Measurements from ENCODE around the gene RARG.
"Not testable (repeated sequence)": the region's sequence is repeated elsewhere in the genome, so short reads cannot be mapped to it uniquely, and the experiment has no call there.

Gene RARG

DNA sequence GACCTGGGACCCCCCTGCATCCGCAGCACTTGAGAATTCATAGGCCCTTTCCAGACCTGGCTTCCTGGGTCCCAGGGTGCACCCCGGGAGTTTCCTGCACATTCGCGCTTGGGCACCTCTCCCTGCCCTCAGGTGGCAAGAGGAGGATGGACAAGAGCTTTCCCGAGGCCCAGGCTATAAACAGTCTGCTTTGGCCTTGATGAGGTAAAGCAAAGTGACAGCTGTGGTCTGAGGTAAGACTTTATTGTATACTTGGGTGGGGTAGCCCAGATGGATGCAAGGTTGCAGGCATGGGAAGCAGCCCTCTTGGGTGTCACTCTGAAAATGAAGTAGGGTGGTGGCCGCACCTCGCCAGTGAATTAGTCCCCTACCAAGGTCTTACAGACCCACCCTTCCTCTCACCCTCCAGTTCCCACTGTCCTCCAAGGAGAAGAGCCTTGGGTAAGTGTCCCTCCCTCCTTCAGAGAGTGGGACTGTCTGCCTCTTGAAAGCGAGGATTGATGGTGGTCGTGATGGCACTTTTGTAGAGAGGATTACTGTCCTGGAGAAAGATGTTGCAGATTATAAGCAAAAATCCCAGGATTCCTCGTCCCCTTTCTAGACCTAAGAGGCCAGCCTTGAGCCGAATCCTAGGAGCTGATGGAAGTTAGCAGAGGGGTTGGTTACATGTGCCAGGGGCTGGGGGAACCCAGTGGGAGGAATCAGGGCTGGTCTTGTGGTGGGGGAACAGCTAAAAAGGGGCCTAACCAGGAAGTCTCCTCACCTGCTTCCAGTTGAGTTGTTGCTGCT lies 40.7 kb downstream of the RARG start:
- DNase-seq (ENCODE audit: low spot score), result no peak

DNA sequence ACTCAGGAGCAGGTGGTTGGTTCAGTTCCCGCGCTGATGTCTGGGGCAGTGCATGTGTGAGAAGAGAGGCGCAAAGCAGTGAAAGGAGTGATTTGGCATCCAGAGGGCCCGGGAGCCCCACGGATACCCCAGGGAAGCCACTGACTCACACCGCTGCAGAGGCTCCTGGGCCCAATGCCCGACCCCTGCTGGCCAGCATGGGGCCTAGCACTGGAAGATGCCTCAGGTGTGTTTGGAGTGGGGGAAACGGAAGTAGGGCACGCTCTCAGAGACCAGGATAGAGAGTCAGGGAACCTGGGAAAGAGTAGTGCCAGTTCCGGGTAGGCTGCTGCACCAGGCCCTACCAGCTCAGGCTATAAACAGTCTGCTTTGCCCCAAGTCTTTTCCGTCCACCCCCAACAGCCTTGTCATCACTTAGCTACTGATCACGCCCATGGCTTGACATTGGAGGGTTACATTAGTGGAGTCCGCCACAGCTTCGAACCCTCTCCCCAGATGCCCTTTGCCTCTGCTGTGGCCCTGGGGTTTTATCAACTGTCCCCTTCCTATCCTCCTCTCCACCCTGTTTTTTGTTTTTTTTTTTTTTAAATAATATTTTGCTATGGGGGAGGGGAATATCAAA lies 41.8 kb downstream of the RARG start:
- DNase-seq (ENCODE audit: low spot score), result peak; percentile 67

DNA sequence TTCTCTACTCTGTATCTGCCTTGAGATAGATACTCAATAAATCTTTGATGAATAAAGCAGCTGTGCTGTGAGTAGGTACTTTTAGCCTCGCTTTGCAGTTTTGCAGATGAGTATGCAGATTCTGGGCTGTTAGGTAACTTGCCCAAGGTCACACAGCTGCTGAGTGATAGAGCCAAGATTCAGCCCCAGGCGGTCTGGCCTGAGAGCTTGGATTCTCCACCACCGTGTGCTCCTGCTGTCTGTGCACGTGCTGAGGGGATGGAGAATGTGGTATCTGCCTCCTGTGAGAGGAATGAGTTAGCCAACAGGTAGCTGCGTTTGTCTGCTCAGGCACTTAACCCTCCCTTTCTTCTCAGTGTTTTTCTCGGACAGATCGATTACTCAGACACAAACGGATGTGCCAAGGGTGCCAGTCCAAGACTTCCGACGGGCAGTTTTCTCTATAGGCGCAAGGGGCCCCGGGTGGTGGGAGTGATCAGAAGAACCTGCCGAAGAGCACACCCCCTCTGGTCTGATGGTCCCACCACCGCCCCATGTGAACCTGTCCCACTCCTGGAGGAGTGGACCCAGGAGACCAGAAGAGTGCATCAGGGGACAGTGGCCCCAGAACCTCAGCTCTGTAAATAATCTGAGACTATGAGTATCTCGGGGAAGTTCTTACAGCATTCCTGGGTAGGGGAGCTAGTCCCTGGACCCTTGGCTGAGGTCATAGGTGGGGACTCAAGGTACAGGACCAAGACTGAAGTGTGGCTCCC lies 44.7 kb downstream of the RARG start:
- no peak for DNase-seq (ENCODE audit: low spot score)

DNA sequence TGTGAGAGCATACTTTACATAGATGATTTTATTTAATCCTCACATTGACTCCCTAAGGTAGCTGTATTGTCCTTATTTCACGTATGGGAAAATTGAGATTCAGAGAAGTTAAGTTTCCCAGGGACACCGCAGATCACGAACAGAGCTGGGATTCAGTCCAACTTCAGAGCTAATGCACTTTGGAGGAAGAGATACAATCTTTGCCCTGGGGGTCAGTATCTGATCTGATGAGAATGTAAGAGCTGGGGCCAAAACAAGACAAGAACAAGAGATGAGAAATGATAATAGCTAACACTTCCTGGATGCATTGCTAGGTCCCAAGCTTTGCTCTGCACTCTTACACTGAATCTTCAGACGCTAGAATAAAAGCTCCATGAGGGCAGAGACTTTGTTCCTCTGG lies 45.3 kb downstream of the RARG start:
- no peak for DNase-seq (ENCODE audit: low spot score)

DNA sequence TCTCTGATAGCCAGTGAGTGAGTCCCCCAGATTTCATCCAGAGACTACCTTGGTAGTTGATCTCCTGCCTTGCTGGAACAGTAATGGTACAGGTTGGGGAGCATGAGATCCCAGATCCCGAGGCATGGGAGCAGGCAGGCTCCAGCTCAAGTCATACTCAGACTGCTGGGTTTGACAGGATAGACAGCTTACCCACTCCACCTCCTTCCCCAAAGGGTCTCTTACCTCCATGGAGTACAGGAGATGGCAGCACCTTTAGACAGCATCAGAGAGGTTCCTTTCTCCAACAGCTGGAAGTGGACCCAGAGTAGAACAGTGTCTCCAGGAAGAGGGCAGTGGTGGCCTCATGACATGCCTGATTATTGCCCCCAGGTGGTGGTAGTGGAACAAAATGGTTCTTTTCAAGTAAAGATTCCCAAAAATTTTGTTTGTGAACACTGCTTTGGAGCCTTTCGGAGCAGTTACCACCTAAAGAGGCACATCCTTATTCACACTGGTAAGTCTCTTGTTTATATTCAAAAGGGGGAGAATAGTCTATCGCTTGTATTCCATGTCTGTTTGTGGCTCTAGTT lies 46.3 kb downstream of the RARG start:
- DNase-seq (ENCODE audit: low spot score), result no peak

DNA sequence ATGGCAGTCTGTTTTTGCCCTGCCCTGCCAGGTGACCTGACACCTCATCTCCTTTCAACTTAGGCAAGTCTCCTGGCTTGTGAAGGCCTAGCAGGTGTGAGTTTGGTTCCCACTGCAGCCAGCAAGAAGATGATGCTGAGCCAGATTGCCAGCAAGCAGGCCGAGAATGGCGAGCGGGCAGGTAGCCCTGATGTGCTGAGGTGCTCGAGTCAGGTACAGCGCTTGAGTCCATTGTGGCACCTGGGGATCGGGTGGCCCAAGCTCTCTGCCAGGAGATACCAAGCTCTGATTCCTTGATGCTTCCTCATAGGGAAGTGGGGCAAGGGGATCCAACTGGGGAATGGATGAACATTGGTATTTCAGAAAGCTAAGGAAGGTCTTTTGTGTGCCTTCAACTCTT lies 47.2 kb downstream of the RARG start:
- DNase-seq (ENCODE audit: low spot score), result no peak

DNA sequence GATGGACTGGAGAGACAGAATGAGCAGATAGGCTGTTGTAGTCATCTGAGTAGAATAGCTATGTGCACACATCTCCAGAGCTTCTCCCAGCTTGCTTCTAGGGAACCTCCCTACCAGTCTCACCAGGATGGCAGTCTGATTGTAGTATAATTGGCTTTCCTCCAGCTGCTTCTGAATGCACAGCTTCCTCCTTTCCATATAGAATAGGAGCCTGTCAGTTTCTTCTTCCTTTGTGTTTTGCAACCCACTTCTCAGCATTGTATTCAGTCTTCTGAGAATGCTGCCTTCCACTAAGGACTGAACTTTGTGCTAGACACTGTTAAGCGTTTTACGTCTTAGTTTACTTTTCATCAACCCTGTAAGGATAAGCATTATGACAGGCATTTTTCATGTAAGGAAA lies 49.1 kb downstream of the RARG start:
- no peak for DNase-seq (ENCODE audit: low spot score)

DNA sequence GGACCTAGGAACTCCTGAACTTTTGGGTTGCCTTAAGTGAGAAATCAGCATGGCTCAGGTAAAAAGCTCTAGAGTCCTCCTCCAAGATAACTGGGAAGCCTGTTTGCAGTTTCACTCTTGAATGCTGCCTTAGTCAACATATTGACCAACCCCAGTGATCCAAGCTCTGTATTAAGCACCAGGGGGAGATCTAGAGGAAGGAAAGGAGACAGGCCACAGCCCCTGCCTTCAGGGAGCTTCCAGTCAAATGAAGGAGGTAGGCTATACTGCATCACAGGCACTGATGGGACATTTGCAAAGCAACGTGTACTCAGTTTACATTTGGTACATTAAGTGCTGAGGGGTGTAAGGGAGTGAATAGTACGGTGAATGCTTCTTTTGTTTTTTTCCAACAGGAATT lies 50.1 kb downstream of the RARG start:
- DNase-seq (ENCODE audit: low spot score), result no peak

DNA sequence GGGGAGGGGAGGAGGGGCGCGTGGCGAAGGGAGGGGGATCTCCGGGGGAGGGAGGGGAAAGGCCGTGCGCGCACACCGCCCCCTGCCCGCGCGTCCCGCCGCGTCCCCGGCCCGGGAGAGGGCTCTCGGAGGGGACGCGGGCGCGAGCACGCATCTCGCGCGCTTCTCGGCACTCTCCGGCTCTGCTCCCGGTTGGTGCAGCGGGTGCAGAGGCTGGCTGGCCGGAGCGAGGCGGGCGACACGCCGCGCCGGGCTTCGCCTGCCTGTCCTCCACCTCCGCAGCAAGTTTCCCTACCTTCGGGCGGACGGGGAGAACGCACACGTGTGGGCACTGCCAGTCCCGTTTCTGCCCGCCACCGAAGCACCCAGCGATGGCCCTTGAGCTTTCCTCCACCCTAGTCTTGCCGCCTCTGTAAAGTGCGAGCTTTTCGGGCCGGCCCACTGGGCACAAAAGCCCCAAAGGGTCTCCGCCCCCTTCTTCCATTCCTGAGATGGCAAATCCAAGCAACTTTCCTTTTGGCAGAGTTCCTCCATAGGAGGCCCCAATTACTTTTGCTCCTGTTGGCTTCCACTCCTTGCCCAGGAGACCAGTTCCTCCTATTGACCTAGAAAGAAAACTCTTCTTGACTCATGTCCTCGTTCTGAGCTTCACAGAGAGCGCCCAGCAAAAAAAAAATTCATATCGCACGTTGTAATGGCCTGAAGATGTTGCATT lies 50.9 kb downstream of the RARG start:
- DNase-seq (ENCODE audit: low spot score), result peak; percentile 89

DNA sequence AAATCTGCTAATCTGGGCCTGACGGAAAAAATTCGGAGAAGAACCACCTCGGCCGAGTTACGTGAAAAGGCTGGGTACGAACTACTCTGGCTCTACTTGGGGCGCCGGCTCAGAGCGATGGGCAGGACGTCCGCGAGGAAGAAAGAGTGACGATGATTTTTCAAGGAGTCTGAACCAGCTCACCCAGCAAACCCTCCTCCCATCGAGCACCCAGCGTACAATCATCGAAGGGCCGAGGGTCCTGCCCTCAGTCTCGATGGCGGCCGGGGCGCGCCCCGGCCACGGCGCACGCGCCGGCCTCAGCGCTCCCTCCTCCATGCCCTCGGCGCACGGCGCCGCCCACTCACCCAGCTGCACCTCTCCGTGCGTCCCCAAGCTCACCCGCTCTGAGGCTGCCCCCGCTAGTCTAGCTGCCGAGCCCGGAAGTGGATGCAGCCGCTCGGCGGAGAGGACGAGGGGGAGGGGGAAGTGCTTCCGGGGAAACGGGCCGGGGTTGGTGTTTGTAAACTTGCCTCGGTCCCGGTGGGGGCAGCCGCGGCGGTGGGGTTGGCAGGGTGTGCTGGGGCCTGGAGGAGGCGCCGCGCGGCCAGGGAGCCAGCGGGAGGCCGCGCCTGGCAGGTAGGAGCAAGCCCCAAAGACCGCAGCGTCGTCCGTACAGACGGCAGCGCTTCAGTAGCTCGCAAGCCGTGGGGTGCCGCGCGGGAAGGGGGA lies 51.6 kb downstream of the RARG start, which contains the start of the genes CSAD and ZNF740:
Gene CSAD (minus strand): TSS at position 706 of the 711 bp plus-strand sequence. CDS start 7,455 bp downstream, outside the sequence.
Gene ZNF740 (plus strand): TSS at position 503 of the 711 bp plus-strand sequence. CDS start 1,262 bp downstream, outside the sequence.
- DNase-seq (ENCODE audit: low spot score), result peak; percentile 98

DNA sequence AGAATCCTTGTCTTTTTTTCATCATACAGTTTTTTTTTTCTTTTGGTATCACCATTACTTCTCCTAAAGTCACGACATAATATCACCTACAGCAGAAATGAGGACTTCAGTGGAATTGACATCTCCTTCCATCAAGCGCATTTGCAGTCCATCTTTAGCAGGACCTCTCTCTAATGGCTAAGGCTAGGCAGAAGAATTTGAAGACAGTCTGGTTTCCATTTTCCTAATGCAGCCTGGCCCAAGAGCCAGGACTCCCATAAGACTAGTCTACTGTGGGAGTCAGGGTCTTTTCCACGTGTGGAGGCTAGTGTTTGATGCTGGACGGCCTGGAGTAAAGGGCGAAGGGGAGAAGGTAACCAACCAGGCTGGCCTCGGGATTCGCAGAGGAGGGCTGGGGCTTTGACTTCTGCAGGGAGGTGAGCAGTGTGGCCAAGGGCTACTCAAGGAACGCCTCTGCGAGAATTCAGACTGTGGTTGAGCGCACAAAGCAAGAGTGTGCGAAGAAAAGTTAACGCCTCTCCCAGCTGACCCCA lies 52.3 kb downstream of the RARG start:
- DNase-seq (ENCODE audit: low spot score), result no peak

DNA sequence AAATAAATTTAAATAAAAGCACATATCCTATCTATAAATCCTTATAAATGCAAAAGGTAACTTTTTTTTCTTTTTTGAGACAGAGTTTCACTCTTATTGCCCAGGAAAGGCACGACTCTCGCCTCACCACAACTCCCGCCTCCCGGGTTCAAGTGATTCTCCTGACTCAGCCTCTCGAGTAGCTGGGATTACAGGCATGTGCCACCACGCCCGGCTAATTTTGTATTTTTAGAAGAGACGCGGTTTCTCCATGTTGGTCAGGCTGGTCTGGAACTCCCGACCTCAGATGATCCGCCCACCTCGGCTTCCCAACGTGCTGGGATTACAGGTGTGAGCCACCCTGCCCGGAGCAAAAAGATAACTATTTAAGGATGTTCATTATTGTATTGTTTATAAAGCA lies 53.2 kb downstream of the RARG start:
- DNase-seq (ENCODE audit: low spot score), result not testable (repeated sequence)

DNA sequence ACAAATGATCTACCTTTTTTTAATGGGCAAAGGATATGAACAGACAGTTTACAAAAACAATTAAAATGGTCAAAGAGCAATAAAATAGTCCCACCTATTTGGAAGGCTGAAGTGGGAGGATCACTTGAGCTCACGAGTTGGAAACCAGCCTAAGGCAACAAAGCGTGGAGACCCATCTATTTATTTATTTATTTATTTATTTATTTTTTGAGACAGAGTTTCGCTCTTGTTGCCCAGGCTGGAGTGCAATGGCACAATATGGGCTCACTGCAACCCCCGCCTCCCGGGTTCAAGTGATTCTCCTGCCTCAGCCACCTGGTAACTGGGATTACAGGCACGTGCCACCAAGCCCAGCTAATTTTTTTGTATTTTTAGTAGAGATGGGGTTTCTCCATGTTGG lies 54.6 kb downstream of the RARG start:
- DNase-seq (ENCODE audit: low spot score), result not testable (repeated sequence)

DNA sequence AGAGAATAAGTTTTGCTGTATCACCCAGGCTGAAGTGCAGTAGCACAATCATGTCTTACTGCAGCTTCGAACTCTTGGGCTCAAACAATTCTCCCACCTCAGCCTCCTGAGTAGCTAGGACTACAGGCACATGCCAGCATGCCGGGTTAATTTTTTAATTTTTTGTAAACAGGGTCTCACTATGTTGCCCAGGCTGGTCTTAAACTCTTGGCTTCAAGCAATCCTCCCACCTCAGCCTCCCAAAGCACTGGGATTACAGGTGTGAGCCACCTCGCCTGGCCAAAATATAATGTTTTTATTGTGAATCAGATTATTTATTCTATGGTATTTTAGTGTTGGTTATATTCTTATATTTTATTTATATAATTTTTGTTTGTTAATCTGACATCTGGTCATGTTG lies 55.3 kb downstream of the RARG start:
- DNase-seq (ENCODE audit: low spot score), result no peak

DNA sequence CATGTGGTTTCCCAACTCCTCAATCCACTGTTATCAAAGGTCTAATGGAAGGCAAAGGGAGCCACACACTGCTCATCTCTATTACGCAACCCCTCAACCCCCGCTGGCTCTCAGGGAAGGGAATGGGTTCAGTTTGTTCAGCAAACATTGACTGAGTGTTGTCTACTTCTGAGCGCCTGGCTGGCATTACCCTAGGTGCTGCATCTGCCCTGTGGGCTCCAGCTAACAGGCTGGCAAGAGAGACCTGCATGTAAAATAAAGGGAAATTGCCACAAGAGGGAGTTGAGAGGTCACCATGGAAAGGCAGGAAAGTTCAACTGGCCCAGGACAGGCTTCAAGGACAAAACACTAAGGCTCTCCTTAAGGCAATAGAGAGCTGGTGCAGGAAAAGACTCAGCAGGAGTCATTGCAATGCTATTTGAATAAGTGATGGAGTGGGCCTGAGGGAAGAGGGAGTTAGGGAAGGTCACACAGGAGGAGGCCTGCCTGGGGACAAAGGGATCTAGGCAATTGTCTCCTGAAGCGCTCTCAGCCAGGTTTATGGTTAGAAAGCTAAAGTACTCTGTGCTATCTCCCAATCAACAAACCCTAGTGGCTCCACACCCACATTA lies 57.0 kb downstream of the RARG start:
- DNase-seq (ENCODE audit: low spot score), result no peak

DNA sequence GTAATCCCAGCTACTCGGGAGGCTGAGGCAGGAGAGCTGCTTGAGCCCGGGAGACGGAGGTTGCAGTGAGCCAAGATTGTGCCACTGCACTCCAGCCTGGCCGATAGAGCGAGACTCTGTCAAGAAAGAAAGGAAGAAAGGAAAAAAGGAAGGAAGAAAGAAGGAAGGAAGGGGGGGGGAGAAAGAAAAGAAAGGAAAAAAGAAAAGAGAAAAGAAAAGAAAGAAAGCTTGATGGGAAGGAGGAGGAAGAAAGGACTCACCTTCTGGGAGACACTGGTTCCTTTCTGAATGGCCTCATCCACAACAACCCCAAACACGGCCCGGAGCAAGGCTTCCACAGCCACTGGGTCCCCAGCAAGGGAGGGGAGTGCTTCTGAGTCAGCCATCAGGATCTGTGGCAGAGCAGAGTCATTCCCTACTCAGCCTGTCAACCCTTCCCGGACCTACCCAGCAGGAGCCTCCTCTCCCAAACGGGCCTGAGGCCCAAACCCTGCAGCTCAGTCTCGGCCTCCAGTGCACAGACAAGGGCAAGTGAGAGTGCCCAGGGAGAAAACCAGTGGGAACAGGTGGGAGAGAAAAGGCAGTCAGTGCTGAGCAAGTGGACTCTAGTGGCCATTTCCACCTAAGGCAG lies 58.8 kb downstream of the RARG start:
- no peak for DNase-seq (ENCODE audit: low spot score)

DNA sequence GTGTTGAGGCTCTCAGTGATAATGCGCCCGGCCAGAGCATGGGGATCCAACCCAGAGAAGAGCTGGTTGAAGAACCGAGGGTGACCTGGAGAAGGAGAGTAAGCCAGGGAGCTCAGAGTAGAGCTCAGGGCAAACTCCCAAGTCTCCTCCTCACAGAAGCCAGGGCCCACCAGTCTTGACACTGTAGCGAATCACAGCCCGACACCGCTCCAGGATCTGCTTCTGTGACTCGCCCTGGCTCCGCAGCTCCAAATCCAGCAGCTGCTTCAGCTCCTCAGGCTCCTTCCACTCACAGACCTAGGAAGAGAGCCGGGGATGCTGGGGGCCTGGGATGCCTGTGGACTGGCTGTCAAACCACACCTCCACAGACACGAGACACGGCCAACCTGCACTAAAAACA lies 59.7 kb downstream of the RARG start:
- DNase-seq (ENCODE audit: low spot score), result no peak

DNA sequence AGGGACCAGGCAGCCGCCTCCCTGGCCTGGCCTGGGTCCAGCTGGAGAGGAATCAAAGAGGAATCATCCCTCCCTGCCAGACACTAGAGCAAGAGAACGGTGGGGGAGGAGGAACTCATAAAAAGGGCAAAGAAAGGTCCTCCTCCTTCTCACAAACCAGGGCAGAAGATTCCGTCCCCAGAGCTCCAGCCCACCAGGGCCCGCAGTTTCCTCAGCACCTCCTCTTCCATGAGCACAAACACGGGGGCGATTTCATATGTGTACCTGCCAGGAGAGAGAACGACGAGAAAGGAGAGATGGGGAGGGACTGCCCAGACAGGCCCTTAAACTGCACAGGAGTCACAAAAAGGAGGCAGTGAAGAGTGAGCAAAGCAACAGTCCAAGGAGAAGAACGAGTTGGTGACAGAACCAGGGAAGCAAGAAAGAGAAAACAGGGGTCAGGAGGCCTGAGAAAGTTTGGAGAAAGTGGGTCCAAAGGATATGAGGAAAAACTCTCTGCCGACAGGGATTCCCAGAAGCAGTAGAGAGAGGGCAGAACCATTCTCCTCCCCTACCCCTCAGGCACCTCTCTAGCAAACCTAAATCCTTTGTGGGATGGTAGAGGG lies 60.2 kb downstream of the RARG start:
- DNase-seq (ENCODE audit: low spot score), result no peak

DNA sequence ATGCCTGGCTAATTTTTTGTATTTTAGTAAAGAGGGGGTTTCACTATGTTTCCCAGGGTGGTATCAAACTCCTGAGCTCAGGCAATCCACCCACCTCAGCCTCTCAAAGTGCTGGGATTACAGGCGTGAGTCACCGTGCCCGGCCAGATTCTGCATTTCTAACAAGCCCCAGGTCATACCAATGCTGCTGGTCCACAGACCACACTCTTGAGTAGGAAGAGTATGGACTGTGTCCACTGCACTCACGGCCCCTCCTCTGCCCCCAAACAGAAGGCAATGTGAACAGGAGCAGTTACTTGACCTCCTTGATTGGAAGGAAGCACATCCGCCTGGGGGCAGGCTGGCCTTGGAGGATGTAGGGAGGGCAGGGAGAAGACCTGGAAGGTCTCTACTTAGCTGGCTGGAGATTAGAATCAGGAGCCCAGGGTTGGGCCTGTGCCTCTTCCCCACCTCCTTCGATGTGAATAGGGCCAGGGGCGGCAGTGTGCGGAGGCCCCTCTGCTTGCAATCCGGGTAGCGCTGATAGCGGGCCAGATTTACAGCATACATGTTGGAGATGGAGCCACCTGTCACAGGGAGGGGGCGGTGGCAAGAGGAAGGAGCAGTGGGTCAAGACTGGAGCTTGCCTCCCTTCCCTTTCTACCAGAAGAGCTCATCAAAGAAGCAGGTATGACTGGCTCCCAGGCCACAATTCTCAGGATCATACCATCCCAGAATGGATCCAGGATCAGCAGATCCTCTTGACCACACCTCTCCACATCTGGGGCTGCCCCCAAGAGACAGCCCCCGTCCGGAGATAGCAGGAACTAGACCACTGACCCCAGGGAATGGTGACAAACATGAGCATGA lies 60.9 kb downstream of the RARG start:
- no peak for DNase-seq (ENCODE audit: low spot score)

All from germinal center (tissue), 1 donor.